ENCODE measurements around the gene HIP1. TPM values are rescaled to one million over a fixed set of nuclear protein-coding genes. Genes with fewer than 3 reads are reported as not detected.

Gene HIP1
- total and polyA plus RNA-seq, 2 of the 13 experiments (the other 11 are each of a cell fraction or from before 2014, with no cell fraction given) = 4.5 to 6.2 TPM

GRCh38 chr7:75688200-75689136 is 50.3 kb downstream of the HIP1 start:
- Histone ChIP-seq H3K36me3 (replicated peaks in 1 of 2; ENCODE audit: control insufficient read depth in 1 of 2, insufficient read depth in 2 of 2, low read length in 2 of 2) (no peaks in the 10 kb centered on the region), H3K4me3 (replicated peaks in 1 of 3; ENCODE audit: insufficient read depth in 1 of 3, low read depth in 2 of 3, low read length in 3 of 3) (peak overlapping the region; percentile 32 to 66 (median 49); a peak in 5 of 6 replicates), H3K9ac (ENCODE audit: insufficient read depth, low read depth, low read length) (peak overlapping the region; percentile 76), H2AFZ (ENCODE audit: low read length) (no peak overlapping the region), H3K4me2 (ENCODE audit: low read depth, low read length) (peak overlapping the region; percentile 91), H3K4me1 (ENCODE audit: insufficient read depth, low read length) (peaks cover 58% of the 10 kb centered on the region), H4K20me1 (ENCODE audit: insufficient read depth, low read length) (no peaks in the 10 kb centered on the region), H3K27me3 (ENCODE audit: control insufficient read depth in 1 of 2, insufficient read depth in 2 of 2, low read length in 2 of 2) (no peaks in the 10 kb centered on the region), H3K9me3 (ENCODE audit: low read length) (no peaks in the 10 kb centered on the region), H3K27ac (ENCODE audit: extremely low read length, insufficient read depth, low read length) (peak overlapping the region; percentile 70), H3K79me2 (ENCODE audit: insufficient read depth, low read length) (no peaks in the 10 kb centered on the region)
- CTCF ChIA-PET (ENCODE audit: low intra/inter-chr PET ratio, low total read pairs) = no interaction called here
- in situ Hi-C loops (cut with HindIII; ENCODE audit: extremely low pct_ligation_motif_present, low pct_unique_long_range_greater_than_20kb) = no loop called here
- intact Hi-C loops (cut with micrococcal nuclease; ENCODE audit: unreplicated experiment) = loop anchor here (5.0 kb wide), 1 partner anchor 46 kb away; no protein-coding TSS in a partner anchor
- DNase-seq (ENCODE audit: low spot score) (peak; percentile 87), FAIRE-seq (no peak), ATAC-seq (peak; percentile 88)
- POLR2A ChIA-PET = interaction anchor here (1.2 kb wide), 1 partner anchor 12 kb away, joined by 6 read pairs; no protein-coding TSS in a partner anchor
- BruUV-seq (replicated peaks) = TSS peak; percentile 65
- 4% methylated on average over 15 of the region's 37 CpGs for WGBS (ENCODE audit: low lambda C conversion rate)
- TF ChIP-seq JUNB (CRISPR knock-in tag; IDR thresholded peaks at IDR 0.05; ENCODE audit: borderline replicate concordance) = no peak
- peak; percentile 29; the same call in 1 of the 2 replicates for TF ChIP-seq ONECUT2 (CRISPR knock-in tag; IDR thresholded peaks at IDR 0.05)
- peak; percentile 79; the same call in 1 of the 2 replicates for TF ChIP-seq ZNF691 (CRISPR knock-in tag; IDR thresholded peaks at IDR 0.05; ENCODE audit: borderline replicate concordance, low read depth)
- TF ChIP-seq ATRX (CRISPR knock-in tag; IDR thresholded peaks at IDR 0.05; ENCODE audit: borderline replicate concordance) = no peak
- TF ChIP-seq CERS6 (CRISPR knock-in tag; IDR thresholded peaks at IDR 0.05) = no peak
- peak; percentile 85 for TF ChIP-seq NCOA2 (CRISPR knock-in tag; IDR thresholded peaks at IDR 0.05)
- TF ChIP-seq CREM (IDR thresholded peaks at IDR 0.05) = no peak; the same call in 1 of the 2 replicates
- TF ChIP-seq CREM (CRISPR knock-in tag; IDR thresholded peaks at IDR 0.05) = no peak
- peak; percentile 79; the same call in 1 of the 2 replicates for TF ChIP-seq ZNF704 (CRISPR knock-in tag; IDR thresholded peaks at IDR 0.05; ENCODE audit: borderline replicate concordance)
- peak; percentile 48 to 68; a peak in 3 of 4 replicates for TF ChIP-seq HMGXB4 (CRISPR knock-in tag; IDR thresholded peaks at IDR 0.05; ENCODE audit: borderline replicate concordance in 1 of 2, low read depth in 1 of 2)
- no peak for TF ChIP-seq ZNF10 (CRISPR knock-in tag; IDR thresholded peaks at IDR 0.05; ENCODE audit: borderline replicate concordance, low read depth)
- TF ChIP-seq ZNF503 (CRISPR knock-in tag; IDR thresholded peaks at IDR 0.05) = peak; percentile 77
- TF ChIP-seq GZF1 (CRISPR knock-in tag; IDR thresholded peaks at IDR 0.05) = no peak
- TF ChIP-seq FOXK2 (IDR thresholded peaks at IDR 0.05) = no peak
- TF ChIP-seq SP4 (CRISPR knock-in tag; IDR thresholded peaks at IDR 0.05) = 0 out of 2 replicates have a peak, but pooled peaks have one; percentile 9

Data from HepG2 (cell line).